Astrocyte (in vitro differentiated cells and primary cell): ENCODE results near the gene ARNT2. TPM values are rescaled to one million over a fixed set of nuclear protein-coding genes. Genes with fewer than 3 reads are reported as not detected.

Experiments used
- DNase-seq: peaks from one replicate; pipeline ENCODE4 v3.0.0-alpha.2; 2010; ENCODE audit warnings: low read depth
- FAIRE-seq: peaks from 2 replicates; lab custom pipeline; 2011; peaks lifted over from hg19 to GRCh38; lab: Jason Lieb, UNC
- H2AFZ ChIP-seq: 2 replicates; pipeline ENCODE4 v1.6.0; 2012; ENCODE audit warnings: low read depth, low read length, inconsistent platforms
- H3K27ac ChIP-seq: 2 replicates; pipeline ENCODE4 v1.5.1; 2011; ENCODE audit warnings: low read depth, low read length, inconsistent platforms
- H3K27me3 ChIP-seq: 2 replicates; pipeline ENCODE4 v1.6.0; 2011; ENCODE audit warnings: low read length, inconsistent platforms; ENCODE audit not compliant: insufficient read depth
- H3K36me3 ChIP-seq: 2 replicates; pipeline ENCODE4 v1.5.1; 2011; ENCODE audit warnings: low read length, inconsistent platforms; ENCODE audit not compliant: insufficient read depth
- H3K4me1 ChIP-seq: 2 replicates; pipeline ENCODE4 v1.5.1; 2011; ENCODE audit warnings: low read length, inconsistent platforms; ENCODE audit not compliant: insufficient read depth
- H3K4me2 ChIP-seq: 2 replicates; pipeline ENCODE4 v1.6.0; 2012; ENCODE audit warnings: low read length, inconsistent platforms
- H3K4me3 ChIP-seq: 2 replicates; pipeline ENCODE4 v1.5.1; 2011; ENCODE audit warnings: low read depth, mild to moderate bottlenecking, low read length, inconsistent platforms; ENCODE audit not compliant: insufficient read depth
- H3K79me2 ChIP-seq: 2 replicates; pipeline ENCODE4 v1.6.0; 2012; ENCODE audit warnings: mild to moderate bottlenecking, low read length, inconsistent platforms; ENCODE audit not compliant: insufficient read depth
- H3K9ac ChIP-seq: 2 replicates; pipeline ENCODE4 v1.6.0; 2012; ENCODE audit warnings: mild to moderate bottlenecking, low read length, inconsistent platforms
- H3K9me3 ChIP-seq: 2 replicates; pipeline ENCODE4 v1.5.1; 2012; ENCODE audit warnings: low read depth, mild to moderate bottlenecking, low read length, inconsistent platforms; ENCODE audit not compliant: insufficient read depth
- H4K20me1 ChIP-seq: 2 replicates; pipeline ENCODE4 v1.6.0; 2012; ENCODE audit warnings: low read length, inconsistent platforms; ENCODE audit not compliant: insufficient read depth
- H3K27ac Mint-ChIP-seq: one replicate; pipeline ENCODE4 v1.8.0; 2021; ENCODE audit warnings: mild to moderate bottlenecking, mixed read lengths; ENCODE audit not compliant: unreplicated experiment
- H3K27me3 Mint-ChIP-seq: one replicate; pipeline ENCODE4 v1.8.0; 2021; ENCODE audit warnings: low read depth, mixed read lengths; ENCODE audit not compliant: unreplicated experiment
- H3K36me3 Mint-ChIP-seq: one replicate; pipeline ENCODE4 v1.8.0; 2021; ENCODE audit warnings: low read depth, mixed read lengths; ENCODE audit not compliant: unreplicated experiment
- H3K4me1 Mint-ChIP-seq: one replicate; pipeline ENCODE4 v1.8.0; 2021; ENCODE audit warnings: low read depth, mixed read lengths; ENCODE audit not compliant: unreplicated experiment
- H3K4me3 Mint-ChIP-seq: one replicate; pipeline ENCODE4 v1.8.0; 2021; ENCODE audit warnings: mild to moderate bottlenecking, moderate library complexity, mixed read lengths; ENCODE audit not compliant: unreplicated experiment
- H3K9me3 Mint-ChIP-seq: one replicate; pipeline ENCODE4 v1.8.0; 2021; ENCODE audit warnings: mild to moderate bottlenecking, mixed read lengths; ENCODE audit not compliant: unreplicated experiment
- CTCF ChIP-seq: IDR thresholded peaks from 2 replicates; pipeline ENCODE4 v1.5.1; 2011; ENCODE audit warnings: low read depth, mild to moderate bottlenecking, inconsistent platforms, low read length, moderate library complexity; ENCODE audit not compliant: insufficient read depth
- EZH2 ChIP-seq: IDR thresholded peaks from 2 replicates; pipeline ENCODE4 v1.6.1; 2012; ENCODE audit warnings: mild to moderate bottlenecking, low read length, inconsistent platforms; ENCODE audit not compliant: insufficient read depth
- total RNA-seq: library from RNA; stranded (reverse); gene quantifications from 2 replicates; pipeline ENCODE4 v1.2.1, GENCODE V29; 2021

ARNT2 gene
- total RNA-seq, 1 donor from 2014 or later, result 3.5 TPM

- H3K36me3 ChIP-seq, result no peaks in the 10 kb centered on the region
- Mint-ChIP-seq H3K36me3 (no peaks in the 10 kb centered on the region), H3K4me1 (peaks cover 27% of the 10 kb centered on the region), H3K4me3 (no peak overlapping the region), H3K27me3 (no peaks in the 10 kb centered on the region), H3K9me3 (no peaks in the 10 kb centered on the region), H3K27ac (no peak overlapping the region)
- DNase-seq (no peak), FAIRE-seq (no peak)
- H3K9ac ChIP-seq, result no peak overlapping the region
- no peaks in the 10 kb centered on the region for H3K27me3 ChIP-seq
- H3K4me3 ChIP-seq, result no peak overlapping the region
- H3K9me3 ChIP-seq, result no peaks in the 10 kb centered on the region
- peaks cover 17% of the 10 kb centered on the region for H3K4me1 ChIP-seq
- no peak overlapping the region for H2AFZ ChIP-seq
- TF ChIP-seq CTCF (no peak), EZH2 (no peak)
- H3K27ac ChIP-seq, result no peak overlapping the region
- H3K4me2 ChIP-seq, result no peak overlapping the region
- H3K79me2 ChIP-seq, result peaks cover 6% of the 10 kb centered on the region
- H4K20me1 ChIP-seq, result peaks cover 9% of the 10 kb centered on the region
Observed at GRCh38 chr15:80440024-80440423, 35.8 kb downstream of the ARNT2 start.

- Histone ChIP-seq H2AFZ (no peak overlapping the region), H3K4me2 (no peak overlapping the region), H3K9ac (no peak overlapping the region), H3K36me3 (no peaks in the 10 kb centered on the region), H3K27ac (no peak overlapping the region), H3K4me1 (peaks cover 15% of the 10 kb centered on the region), H3K4me3 (no peak overlapping the region), H4K20me1 (peaks cover 14% of the 10 kb centered on the region), H3K79me2 (peaks cover 6% of the 10 kb centered on the region), H3K27me3 (no peaks in the 10 kb centered on the region), H3K9me3 (no peaks in the 10 kb centered on the region)
- FAIRE-seq, result no peak
- no peaks in the 10 kb centered on the region for H3K36me3 Mint-ChIP-seq
- peaks cover 20% of the 10 kb centered on the region for H3K4me1 Mint-ChIP-seq
- DNase-seq, result no peak
- H3K4me3 Mint-ChIP-seq, result no peak overlapping the region
- no peaks in the 10 kb centered on the region for H3K9me3 Mint-ChIP-seq
- H3K27ac Mint-ChIP-seq, result no peak overlapping the region
- TF ChIP-seq CTCF, result no peak
- no peak for TF ChIP-seq EZH2
- no peaks in the 10 kb centered on the region for H3K27me3 Mint-ChIP-seq
Observed at GRCh38 chr15:80441041-80441440, 36.9 kb downstream of the ARNT2 start.

- H3K27ac ChIP-seq, result no peak overlapping the region
- H3K27me3 ChIP-seq, result no peaks in the 10 kb centered on the region
- no peak overlapping the region for H3K4me3 ChIP-seq
- H3K36me3 ChIP-seq, result no peaks in the 10 kb centered on the region
- no peaks in the 10 kb centered on the region for H3K9me3 ChIP-seq
- FAIRE-seq, result no peak
- H4K20me1 ChIP-seq, result peaks cover 14% of the 10 kb centered on the region
- peaks cover 6% of the 10 kb centered on the region for H3K79me2 ChIP-seq
- DNase-seq, result no peak
- H3K4me1 ChIP-seq, result peaks cover 8% of the 10 kb centered on the region
- no peak overlapping the region for H3K9ac ChIP-seq
- Mint-ChIP-seq H3K27me3 (no peaks in the 10 kb centered on the region), H3K4me3 (no peak overlapping the region), H3K27ac (no peak overlapping the region), H3K4me1 (peaks cover 14% of the 10 kb centered on the region), H3K36me3 (no peaks in the 10 kb centered on the region), H3K9me3 (no peaks in the 10 kb centered on the region)
- H3K4me2 ChIP-seq, result no peak overlapping the region
- H2AFZ ChIP-seq, result no peak overlapping the region
- TF ChIP-seq EZH2, result no peak
- TF ChIP-seq CTCF, result no peak
Observed at GRCh38 chr15:80441714-80442113, 37.5 kb downstream of the ARNT2 start.
